ENCODE measurements around the gene NFASC.

The NFASC gene

GRCh38 chr1:204923626-204924012, 53.0 kb downstream of the NFASC start:
- DNase-seq, result no peak
- Histone ChIP-seq H2AFZ (ENCODE audit: low read length) (no peak overlapping the region), H3K4me2 (ENCODE audit: low read depth, low read length) (no peak overlapping the region), H3K27ac (ENCODE audit: low read length) (no peak overlapping the region), H3F3A (ENCODE audit: insufficient read depth, low read length) (no peaks in the 10 kb centered on the region), H3K9ac (ENCODE audit: low read length) (no peak overlapping the region), H3K79me2 (ENCODE audit: low read length) (no peaks in the 10 kb centered on the region), H4K20me1 (ENCODE audit: insufficient read depth, low read length) (no peaks in the 10 kb centered on the region), H3K9me2 (replicated peaks; ENCODE audit: insufficient read depth, low read length) (no peaks in the 10 kb centered on the region), H3K36me3 (replicated peaks; ENCODE audit: insufficient read depth, low read length) (no peaks in the 10 kb centered on the region), H3K9me3 (replicated peaks; ENCODE audit: insufficient read depth, low read length) (no peaks in the 10 kb centered on the region), H3K4me3 (ENCODE audit: low read length) (no peak overlapping the region), H3K4me1 (ENCODE audit: low read length) (no peaks in the 10 kb centered on the region), H3K27me3 (replicated peaks; ENCODE audit: insufficient read depth, low read length) (no peaks in the 10 kb centered on the region)
- no peak for TF ChIP-seq CTCF (IDR thresholded peaks at IDR 0.05; ENCODE audit: low read length)
- no peak for TF ChIP-seq EZH2phosphoT487 (IDR thresholded peaks at IDR 0.05; ENCODE audit: low read length)
- no peak for TF ChIP-seq EZH2 (optimal IDR thresholded peaks at IDR 0.05; ENCODE audit: low read depth, low read length)

GRCh38 chr1:204924013-204924759, 53.5 kb downstream of the NFASC start:
- Histone ChIP-seq H3K4me1 (ENCODE audit: low read length) (no peaks in the 10 kb centered on the region), H2AFZ (ENCODE audit: low read length) (no peak overlapping the region), H3K9me2 (replicated peaks; ENCODE audit: insufficient read depth, low read length) (no peaks in the 10 kb centered on the region), H3K36me3 (replicated peaks; ENCODE audit: insufficient read depth, low read length) (no peaks in the 10 kb centered on the region), H3K9ac (ENCODE audit: low read length) (no peak overlapping the region), H3K27me3 (replicated peaks; ENCODE audit: insufficient read depth, low read length) (no peaks in the 10 kb centered on the region), H3K27ac (ENCODE audit: low read length) (no peak overlapping the region), H3K9me3 (replicated peaks; ENCODE audit: insufficient read depth, low read length) (no peaks in the 10 kb centered on the region), H4K20me1 (ENCODE audit: insufficient read depth, low read length) (no peaks in the 10 kb centered on the region), H3F3A (ENCODE audit: insufficient read depth, low read length) (no peaks in the 10 kb centered on the region), H3K4me2 (ENCODE audit: low read depth, low read length) (no peak overlapping the region), H3K79me2 (ENCODE audit: low read length) (no peaks in the 10 kb centered on the region), H3K4me3 (ENCODE audit: low read length) (no peak overlapping the region)
- no peak for TF ChIP-seq EZH2phosphoT487 (IDR thresholded peaks at IDR 0.05; ENCODE audit: low read length)
- TF ChIP-seq EZH2 (optimal IDR thresholded peaks at IDR 0.05; ENCODE audit: low read depth, low read length), result no peak
- no peak for TF ChIP-seq CTCF (IDR thresholded peaks at IDR 0.05; ENCODE audit: low read length)
- no peak for DNase-seq

GRCh38 chr1:204925701-204926100, 55.0 kb downstream of the NFASC start:
- TF ChIP-seq CTCF (IDR thresholded peaks at IDR 0.05; ENCODE audit: low read length) (no peak), EZH2 (optimal IDR thresholded peaks at IDR 0.05; ENCODE audit: low read depth, low read length) (no peak), EZH2phosphoT487 (IDR thresholded peaks at IDR 0.05; ENCODE audit: low read length) (no peak)
- DNase-seq, result no peak
- Histone ChIP-seq H3K79me2 (ENCODE audit: low read length) (no peaks in the 10 kb centered on the region), H3K27me3 (replicated peaks; ENCODE audit: insufficient read depth, low read length) (no peaks in the 10 kb centered on the region), H2AFZ (ENCODE audit: low read length) (no peak overlapping the region), H3F3A (ENCODE audit: insufficient read depth, low read length) (no peaks in the 10 kb centered on the region), H4K20me1 (ENCODE audit: insufficient read depth, low read length) (no peaks in the 10 kb centered on the region), H3K4me2 (ENCODE audit: low read depth, low read length) (no peak overlapping the region), H3K4me1 (ENCODE audit: low read length) (no peaks in the 10 kb centered on the region), H3K4me3 (ENCODE audit: low read length) (no peak overlapping the region), H3K9me2 (replicated peaks; ENCODE audit: insufficient read depth, low read length) (no peaks in the 10 kb centered on the region), H3K27ac (ENCODE audit: low read length) (no peak overlapping the region), H3K9me3 (replicated peaks; ENCODE audit: insufficient read depth, low read length) (no peaks in the 10 kb centered on the region), H3K9ac (ENCODE audit: low read length) (no peak overlapping the region), H3K36me3 (replicated peaks; ENCODE audit: insufficient read depth, low read length) (no peaks in the 10 kb centered on the region)

All from MM.1S (cell line).